ENCODE results near the gene MRPL9. TPM values are rescaled to one million over a fixed set of nuclear protein-coding genes. Genes with fewer than 3 reads are reported as not detected.
A peak's percentile ranks its signal among the peaks of the same experiment; 100 is the strongest.
"Not testable (repeated sequence)": the region's sequence is repeated elsewhere in the genome, so short reads cannot be mapped to it uniquely, and the experiment has no call there.

MRPL9 gene
- total RNA-seq, 1 donor from 2014 or later: 34.1 TPM

DNA sequence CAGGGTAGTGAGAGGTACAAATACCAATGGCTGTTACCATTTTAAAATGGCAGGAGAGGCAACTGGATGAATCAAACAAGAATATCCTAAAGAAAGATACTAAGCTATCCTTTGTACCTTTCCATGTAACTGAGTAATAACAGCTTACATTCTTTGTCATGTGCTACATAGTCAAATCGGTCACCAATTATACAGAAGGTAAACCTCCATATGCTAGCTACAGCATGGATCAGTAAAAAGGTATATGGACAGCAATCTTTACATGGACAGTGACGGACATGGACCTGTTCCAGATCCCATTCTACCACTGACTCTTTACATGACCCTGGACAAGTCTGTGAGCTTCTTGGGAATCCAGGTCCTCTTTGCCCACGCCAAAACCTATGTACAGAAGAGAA is 13.4 kb upstream of the MRPL9 start:
- H3K27me3 ChIP-seq: no peaks in the 10 kb centered on the region
- intact Hi-C loops (cut with DNase I): no loop called here
- H3K4me1 ChIP-seq: no peaks in the 10 kb centered on the region
- DNase-seq (ENCODE audit: extremely low spot score in 2 of 2): no peak
- H3K4me3 ChIP-seq: no peak overlapping the region
- H3K9me3 ChIP-seq: no peaks in the 10 kb centered on the region
- peaks cover 0 to 8% of the 10 kb centered on the region in 2 donors for H3K36me3 ChIP-seq
- TF ChIP-seq POLR2AphosphoS5 (IDR thresholded peaks at IDR 0.05; ENCODE audit: insufficient read depth in 1 of 2, low read depth in 1 of 2) (no peak), POLR2A (IDR thresholded peaks at IDR 0.05) (no peak)
- TF ChIP-seq, protein P1, sequence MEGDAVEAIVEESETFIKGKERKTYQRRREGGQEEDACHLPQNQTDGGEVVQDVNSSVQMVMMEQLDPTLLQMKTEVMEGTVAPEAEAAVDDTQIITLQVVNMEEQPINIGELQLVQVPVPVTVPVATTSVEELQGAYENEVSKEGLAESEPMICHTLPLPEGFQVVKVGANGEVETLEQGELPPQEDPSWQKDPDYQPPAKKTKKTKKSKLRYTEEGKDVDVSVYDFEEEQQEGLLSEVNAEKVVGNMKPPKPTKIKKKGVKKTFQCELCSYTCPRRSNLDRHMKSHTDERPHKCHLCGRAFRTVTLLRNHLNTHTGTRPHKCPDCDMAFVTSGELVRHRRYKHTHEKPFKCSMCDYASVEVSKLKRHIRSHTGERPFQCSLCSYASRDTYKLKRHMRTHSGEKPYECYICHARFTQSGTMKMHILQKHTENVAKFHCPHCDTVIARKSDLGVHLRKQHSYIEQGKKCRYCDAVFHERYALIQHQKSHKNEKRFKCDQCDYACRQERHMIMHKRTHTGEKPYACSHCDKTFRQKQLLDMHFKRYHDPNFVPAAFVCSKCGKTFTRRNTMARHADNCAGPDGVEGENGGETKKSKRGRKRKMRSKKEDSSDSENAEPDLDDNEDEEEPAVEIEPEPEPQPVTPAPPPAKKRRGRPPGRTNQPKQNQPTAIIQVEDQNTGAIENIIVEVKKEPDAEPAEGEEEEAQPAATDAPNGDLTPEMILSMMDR (IDR thresholded peaks at IDR 0.05): no peak
- H3K27ac ChIP-seq: no peak overlapping the region

DNA sequence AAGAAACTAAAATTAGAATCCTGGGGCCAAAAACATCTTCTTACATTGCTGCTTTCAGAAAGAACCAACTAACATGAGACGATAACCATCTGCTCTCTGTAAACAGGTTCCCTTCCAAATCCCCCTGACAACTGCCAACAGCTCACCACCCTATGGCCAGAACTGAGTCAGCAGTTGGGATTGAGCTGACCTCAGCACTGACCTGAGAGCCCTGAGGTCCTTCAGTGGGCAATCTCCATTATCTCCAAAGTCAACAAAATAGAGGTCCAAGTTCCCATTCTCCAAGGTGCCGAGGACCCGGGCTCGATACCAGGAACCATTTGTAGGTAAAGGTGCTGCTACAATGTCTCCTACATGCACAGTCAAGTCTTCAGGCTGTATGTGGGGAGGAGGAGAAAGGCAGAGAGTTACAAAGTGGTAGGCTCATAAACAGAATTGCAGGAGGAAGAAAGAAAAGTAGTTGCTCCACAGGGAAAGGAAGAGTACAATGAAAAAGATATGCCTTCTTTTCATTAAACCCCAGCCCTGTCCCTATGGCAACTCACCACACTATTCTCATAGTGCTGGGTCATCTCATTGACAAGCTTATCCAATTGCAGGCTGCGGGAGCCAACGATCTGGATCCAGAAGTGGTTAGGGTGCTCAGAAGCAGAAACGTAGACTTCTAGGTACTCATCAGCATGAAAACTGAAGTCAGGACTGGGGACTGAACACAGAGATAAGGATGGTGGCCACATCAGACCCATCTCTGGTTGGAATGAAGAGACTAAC is 12.8 kb upstream of the MRPL9 start:
- Histone ChIP-seq H3K36me3 (peaks cover 0 to 8% of the 10 kb centered on the region in 2 donors), H3K4me3 (no peak overlapping the region), H3K9me3 (no peaks in the 10 kb centered on the region), H3K27me3 (no peaks in the 10 kb centered on the region), H3K4me1 (no peaks in the 10 kb centered on the region), H3K27ac (no peak overlapping the region)
- intact Hi-C loops (cut with DNase I): no loop called here
- DNase-seq (ENCODE audit: extremely low spot score in 2 of 2): no peak
- TF ChIP-seq POLR2AphosphoS5 (IDR thresholded peaks at IDR 0.05; ENCODE audit: insufficient read depth in 1 of 2, low read depth in 1 of 2): no peak
- TF ChIP-seq, protein P1 (IDR thresholded peaks at IDR 0.05): no peak

DNA sequence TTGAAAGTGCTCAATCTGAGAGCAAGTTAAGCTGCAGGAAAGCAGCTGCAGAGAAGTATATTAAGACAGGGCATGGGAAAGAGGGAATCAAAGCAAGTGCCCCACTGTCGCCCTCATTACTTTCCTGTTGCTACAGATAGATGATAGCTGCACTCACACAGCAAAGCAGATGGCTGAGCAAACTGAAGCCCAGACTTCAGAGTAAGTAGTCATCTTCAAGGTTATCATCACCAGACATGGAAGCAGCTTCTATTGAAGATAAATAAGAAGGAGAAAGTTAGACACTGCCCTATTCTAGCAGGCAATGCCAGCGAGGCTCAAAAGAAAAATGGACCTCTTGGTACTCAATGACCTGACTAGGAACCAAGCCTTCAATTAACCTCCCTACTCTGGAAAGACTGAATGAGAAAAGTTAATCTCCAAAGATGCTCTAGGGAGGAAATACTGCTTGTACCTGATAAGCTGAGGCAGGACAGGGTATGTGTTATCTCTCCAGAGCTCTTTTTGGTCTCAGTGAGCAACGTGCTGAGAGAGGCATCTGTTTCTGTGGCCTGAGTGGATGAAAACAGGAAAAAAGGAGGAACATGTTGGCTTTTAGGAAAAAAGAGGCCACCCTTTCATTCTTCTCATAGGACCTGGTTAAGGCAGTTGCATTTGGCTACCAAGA is 11.1 kb upstream of the MRPL9 start:
- Histone ChIP-seq H3K9me3 (no peaks in the 10 kb centered on the region), H3K27me3 (no peaks in the 10 kb centered on the region), H3K36me3 (peaks cover 0 to 8% of the 10 kb centered on the region in 2 donors), H3K27ac (no peak overlapping the region), H3K4me3 (no peak overlapping the region), H3K4me1 (no peaks in the 10 kb centered on the region)
- intact Hi-C loops (cut with DNase I): no loop called here
- DNase-seq (ENCODE audit: extremely low spot score in 2 of 2): no peak
- TF ChIP-seq, protein P1 (IDR thresholded peaks at IDR 0.05): no peak
- TF ChIP-seq POLR2AphosphoS5 (IDR thresholded peaks at IDR 0.05; ENCODE audit: insufficient read depth in 1 of 2, low read depth in 1 of 2) (no peak), POLR2A (IDR thresholded peaks at IDR 0.05) (no peak)

DNA sequence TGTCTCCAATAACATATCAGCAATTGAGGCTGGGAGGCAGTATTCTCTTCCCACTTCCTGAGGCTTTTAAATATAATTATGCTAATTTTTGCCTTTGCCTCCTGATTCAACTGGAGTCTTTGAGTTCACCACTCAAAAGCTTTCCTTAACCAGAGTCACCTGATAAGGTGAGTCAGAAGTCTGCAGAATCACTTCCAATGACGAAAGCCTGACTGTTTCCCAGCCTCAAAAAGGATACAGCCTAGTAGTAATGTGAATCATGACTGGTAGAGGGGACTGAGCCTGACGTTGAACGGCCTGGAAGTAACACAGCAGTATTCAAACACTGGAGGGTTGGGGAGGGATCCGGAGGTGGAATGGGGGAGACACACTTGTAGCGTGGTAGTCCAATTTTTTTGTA is 10.4 kb upstream of the MRPL9 start:
- TF ChIP-seq POLR2AphosphoS5 (IDR thresholded peaks at IDR 0.05; ENCODE audit: insufficient read depth in 1 of 2, low read depth in 1 of 2): peak in 1 of 2 donors; percentile 72
- TF ChIP-seq, protein P1 (IDR thresholded peaks at IDR 0.05): no peak
- no peaks in the 10 kb centered on the region for H3K27me3 ChIP-seq
- H3K9me3 ChIP-seq: no peaks in the 10 kb centered on the region
- intact Hi-C loops (cut with DNase I): no loop called here
- H3K27ac ChIP-seq: no peak overlapping the region
- no peak overlapping the region for H3K4me3 ChIP-seq
- H3K36me3 ChIP-seq: peaks cover 0 to 7% of the 10 kb centered on the region in 2 donors
- DNase-seq (ENCODE audit: extremely low spot score in 2 of 2): no peak
- H3K4me1 ChIP-seq: no peaks in the 10 kb centered on the region

DNA sequence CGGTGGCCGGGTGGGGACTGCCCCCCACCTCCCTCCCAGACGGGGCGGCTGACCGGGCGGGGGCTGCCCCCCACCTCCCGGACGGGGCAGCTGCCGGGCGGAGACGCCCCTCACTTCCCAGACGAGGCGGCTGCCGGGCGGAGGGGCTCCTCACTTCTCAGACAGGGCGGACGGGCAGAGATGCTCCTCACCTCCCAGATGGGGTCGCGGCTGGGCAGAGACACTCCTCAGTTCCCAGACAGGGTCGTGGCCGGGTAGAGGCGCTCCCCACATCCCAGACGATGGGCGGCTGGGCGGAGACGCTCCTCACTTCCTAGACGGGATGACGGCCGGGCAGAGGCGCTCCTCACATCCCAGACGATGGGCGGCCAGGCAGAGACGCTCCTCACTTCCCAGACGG is 6.0 kb upstream of the MRPL9 start:
- DNase-seq (ENCODE audit: extremely low spot score in 2 of 2); H3K27ac ChIP-seq; H3K4me3 ChIP-seq; H3K36me3 ChIP-seq; H3K9me3 ChIP-seq; intact Hi-C loops (cut with DNase I); H3K4me1 ChIP-seq; H3K27me3 ChIP-seq: not testable (repeated sequence)

Measured in vagina (tissue), 2 donors.